ENCODE data around the gene AP4S1. TPM values are rescaled to one million over a fixed set of nuclear protein-coding genes. Genes with fewer than 3 reads are reported as not detected.
A peak's percentile ranks its signal among the peaks of the same experiment; 100 is the strongest.

AP4S1 gene
- total RNA-seq, 1 donor: 5.6 TPM

GRCh38 chr14:31122098-31122611, 96.7 kb downstream of the AP4S1 start:
- peak; percentile 42 for DNase-seq (ENCODE audit: low read depth)
- TF ChIP-seq CTCF (IDR thresholded peaks at IDR 0.05; ENCODE audit: insufficient read depth, low read depth, low read length): no peak
- no peak overlapping the region for H3K4me3 ChIP-seq (ENCODE audit: low read depth, low read length)

- no peak overlapping the region for H3K4me3 ChIP-seq (ENCODE audit: low read depth, low read length)
- no peak for TF ChIP-seq CTCF (IDR thresholded peaks at IDR 0.05; ENCODE audit: insufficient read depth, low read depth, low read length)
- no peak for DNase-seq (ENCODE audit: low read depth)
Measured at GRCh38 chr14:31122921-31123320, 97.5 kb downstream of the AP4S1 start.

- TF ChIP-seq CTCF (IDR thresholded peaks at IDR 0.05; ENCODE audit: insufficient read depth, low read depth, low read length): no peak
- no peak for DNase-seq (ENCODE audit: low read depth)
- H3K4me3 ChIP-seq (ENCODE audit: low read depth, low read length): no peak overlapping the region
Measured at GRCh38 chr14:31124197-31124596, 98.7 kb downstream of the AP4S1 start.

GRCh38 chr14:31125231-31125630, 99.8 kb downstream of the AP4S1 start:
- H3K4me3 ChIP-seq (ENCODE audit: low read depth, low read length): no peak overlapping the region
- no peak for DNase-seq (ENCODE audit: low read depth)
- no peak for TF ChIP-seq CTCF (IDR thresholded peaks at IDR 0.05; ENCODE audit: insufficient read depth, low read depth, low read length)

GRCh38 chr14:31126680-31127079, 101.2 kb downstream of the AP4S1 start:
- no peak for TF ChIP-seq CTCF (IDR thresholded peaks at IDR 0.05; ENCODE audit: insufficient read depth, low read depth, low read length)
- H3K4me3 ChIP-seq (ENCODE audit: low read depth, low read length): no peak overlapping the region
- DNase-seq (ENCODE audit: low read depth): no peak

- TF ChIP-seq CTCF (IDR thresholded peaks at IDR 0.05; ENCODE audit: insufficient read depth, low read depth, low read length): no peak
- H3K4me3 ChIP-seq (ENCODE audit: low read depth, low read length): no peak overlapping the region
- DNase-seq (ENCODE audit: low read depth): peak; percentile 19
Measured at GRCh38 chr14:31127690-31128089, 102.2 kb downstream of the AP4S1 start.
